GM19025 (cell line): ENCODE results near the gene SRI.
"Not testable (repeated sequence)": the region's sequence is repeated elsewhere in the genome, so short reads cannot be mapped to it uniquely, and the experiment has no call there.

Experiments used
- ATAC-seq: cut with Tn5 transposase; IDR thresholded peaks from one replicate; pipeline ENCODE4 v1.9.1; 2021; ENCODE audit warnings: mild to moderate bottlenecking, low read depth, moderate library complexity; ENCODE audit not compliant: unreplicated experiment

Gene SRI

GRCh38 chr7:88219781-88220747 is at the start of gene SRI:
Gene SRI (minus strand): TSS chr7:88220038. CDS start chr7:88220026, 12 bp downstream.
- ATAC-seq, result peak; percentile 64

GRCh38 chr7:88269586-88269985 is 49.7 kb upstream of the SRI start:
- no peak for ATAC-seq

- ATAC-seq, result no peak
These were observed 49.0 kb upstream of the SRI start for GRCh38 chr7:88268858-88269257.

- no peak for ATAC-seq
These were observed 48.2 kb upstream of the SRI start for GRCh38 chr7:88268051-88268450.

GRCh38 chr7:88267421-88267820 is 47.6 kb upstream of the SRI start:
- ATAC-seq, result no peak

GRCh38 chr7:88264987-88265386 is 45.1 kb upstream of the SRI start:
- ATAC-seq, result not testable (repeated sequence)

- no peak for ATAC-seq
These were observed 42.7 kb upstream of the SRI start for GRCh38 chr7:88262562-88262961.

- no peak for ATAC-seq
These were observed 40.9 kb upstream of the SRI start for GRCh38 chr7:88260719-88261118.

- no peak for ATAC-seq
These were observed 40.0 kb upstream of the SRI start for GRCh38 chr7:88259656-88260380.

- ATAC-seq, result not testable (repeated sequence)
These were observed 38.5 kb upstream of the SRI start for GRCh38 chr7:88258296-88258695.

- no peak for ATAC-seq
These were observed 37.1 kb upstream of the SRI start for GRCh38 chr7:88256906-88257305.

GRCh38 chr7:88254721-88255424 is 35.0 kb upstream of the SRI start:
- no peak for ATAC-seq

GRCh38 chr7:88253640-88254039 is 33.8 kb upstream of the SRI start:
- ATAC-seq, result no peak

GRCh38 chr7:88244258-88244657 is 24.4 kb upstream of the SRI start:
- no peak for ATAC-seq

- ATAC-seq, result no peak
These were observed 23.6 kb upstream of the SRI start for GRCh38 chr7:88243345-88243909.

- no peak for ATAC-seq
These were observed 20.0 kb upstream of the SRI start for GRCh38 chr7:88239852-88240251.

- no peak for ATAC-seq
These were observed 14.0 kb upstream of the SRI start for GRCh38 chr7:88233828-88234227.

GRCh38 chr7:88230646-88231045 is 10.8 kb upstream of the SRI start:
- no peak for ATAC-seq

GRCh38 chr7:88229302-88229995 is 9.6 kb upstream of the SRI start:
- ATAC-seq, result no peak

- no peak for ATAC-seq
These were observed 7.2 kb upstream of the SRI start for GRCh38 chr7:88226886-88227516.
